RWPE2 (cell line): ENCODE data around the gene GHRL.

Experiments
- ATAC-seq: fragments of 200-7000 bp; cut with Tn5 transposase; 3 replicates; pipeline ENCODE4 v1.9.1; 2021; ENCODE audit warnings: low read depth
- DNase-seq: peaks from one replicate; pipeline ENCODE4 v3.0.0-alpha.2; 2020; ENCODE audit warnings: low spot score
- H3K27ac ChIP-seq: fragments of 450-650 bp; 2 replicates; pipeline ENCODE4 v1.5.1; 2017; ENCODE audit warnings: mild to moderate bottlenecking; ENCODE audit not compliant: poor library complexity, severe bottlenecking
- H3K27me3 ChIP-seq: fragments of 250-450 bp; sonication (Bioruptor Pico); 2 replicates; pipeline ENCODE4 v1.5.1; 2021; ENCODE audit warnings: mild to moderate bottlenecking, moderate library complexity; ENCODE audit not compliant: insufficient read depth, poor library complexity, severe bottlenecking
- H3K36me3 ChIP-seq: fragments of 250-450 bp; sonication (Bioruptor Pico); 2 replicates; pipeline ENCODE4 v1.5.1; 2020; ENCODE audit warnings: low read depth, mild to moderate bottlenecking, moderate library complexity
- H3K4me1 ChIP-seq: fragments of 250-450 bp; sonication (Bioruptor Pico); 2 replicates; pipeline ENCODE4 v1.5.1; 2021; ENCODE audit warnings: mild to moderate bottlenecking, moderate library complexity; ENCODE audit not compliant: insufficient read depth, poor library complexity, severe bottlenecking
- H3K4me3 ChIP-seq: fragments of 250-450 bp; sonication (Bioruptor Pico); 2 replicates; pipeline ENCODE4 v1.5.1; 2021; ENCODE audit warnings: mild to moderate bottlenecking, moderate library complexity; ENCODE audit not compliant: severe bottlenecking
- H3K9me3 ChIP-seq: fragments of 250-450 bp; sonication (Bioruptor Pico); 2 replicates; pipeline ENCODE4 v1.5.1; 2021; ENCODE audit warnings: mild to moderate bottlenecking, moderate library complexity; ENCODE audit not compliant: severe bottlenecking
- TF ChIP-seq, protein P1 (sequence below): fragments of 450-650 bp; IDR thresholded peaks from one replicate; pipeline ENCODE4 v1.5.1; 2017; ENCODE audit warnings: mild to moderate bottlenecking, moderate library complexity; ENCODE audit not compliant: poor library complexity, severe bottlenecking

The GHRL gene

DNA sequence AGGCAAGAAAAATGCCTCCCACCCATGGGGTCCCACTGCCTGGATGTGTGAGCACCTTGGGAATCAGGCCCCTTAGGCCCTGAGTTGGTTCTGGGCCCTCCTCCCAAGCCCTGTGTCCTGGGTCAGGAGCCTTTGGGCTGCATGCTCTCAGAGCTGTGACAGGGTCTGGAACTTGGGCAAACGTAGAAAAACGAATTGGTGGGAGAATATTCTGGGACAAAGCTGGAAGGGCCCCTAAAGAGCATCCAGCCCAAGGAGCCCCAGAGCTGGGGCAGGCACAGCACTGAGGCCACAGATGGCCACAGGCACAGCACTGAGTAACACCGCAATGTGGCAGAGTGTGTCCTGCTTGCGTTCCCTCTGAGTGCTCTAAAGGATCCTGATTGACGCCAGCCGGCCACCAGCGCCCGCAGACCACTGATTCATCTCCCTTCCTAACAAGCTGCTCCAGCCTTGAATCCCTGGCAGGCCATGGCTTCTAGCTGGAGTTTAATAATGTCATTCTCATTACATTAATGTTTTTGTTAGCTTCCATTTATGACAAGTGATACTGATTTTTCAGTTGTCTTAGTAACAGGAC lies 46.7 kb upstream of the GHRL start:
- TF ChIP-seq, protein P1, sequence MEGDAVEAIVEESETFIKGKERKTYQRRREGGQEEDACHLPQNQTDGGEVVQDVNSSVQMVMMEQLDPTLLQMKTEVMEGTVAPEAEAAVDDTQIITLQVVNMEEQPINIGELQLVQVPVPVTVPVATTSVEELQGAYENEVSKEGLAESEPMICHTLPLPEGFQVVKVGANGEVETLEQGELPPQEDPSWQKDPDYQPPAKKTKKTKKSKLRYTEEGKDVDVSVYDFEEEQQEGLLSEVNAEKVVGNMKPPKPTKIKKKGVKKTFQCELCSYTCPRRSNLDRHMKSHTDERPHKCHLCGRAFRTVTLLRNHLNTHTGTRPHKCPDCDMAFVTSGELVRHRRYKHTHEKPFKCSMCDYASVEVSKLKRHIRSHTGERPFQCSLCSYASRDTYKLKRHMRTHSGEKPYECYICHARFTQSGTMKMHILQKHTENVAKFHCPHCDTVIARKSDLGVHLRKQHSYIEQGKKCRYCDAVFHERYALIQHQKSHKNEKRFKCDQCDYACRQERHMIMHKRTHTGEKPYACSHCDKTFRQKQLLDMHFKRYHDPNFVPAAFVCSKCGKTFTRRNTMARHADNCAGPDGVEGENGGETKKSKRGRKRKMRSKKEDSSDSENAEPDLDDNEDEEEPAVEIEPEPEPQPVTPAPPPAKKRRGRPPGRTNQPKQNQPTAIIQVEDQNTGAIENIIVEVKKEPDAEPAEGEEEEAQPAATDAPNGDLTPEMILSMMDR, result no peak
- DNase-seq (no peak), ATAC-seq (no peak)
- no peak overlapping the region for H3K4me3 ChIP-seq
- no peaks in the 10 kb centered on the region for H3K9me3 ChIP-seq
- H3K36me3 ChIP-seq, result no peaks in the 10 kb centered on the region
- H3K4me1 ChIP-seq, result no peaks in the 10 kb centered on the region
- H3K27ac ChIP-seq, result no peak overlapping the region
- H3K27me3 ChIP-seq, result no peaks in the 10 kb centered on the region

DNA sequence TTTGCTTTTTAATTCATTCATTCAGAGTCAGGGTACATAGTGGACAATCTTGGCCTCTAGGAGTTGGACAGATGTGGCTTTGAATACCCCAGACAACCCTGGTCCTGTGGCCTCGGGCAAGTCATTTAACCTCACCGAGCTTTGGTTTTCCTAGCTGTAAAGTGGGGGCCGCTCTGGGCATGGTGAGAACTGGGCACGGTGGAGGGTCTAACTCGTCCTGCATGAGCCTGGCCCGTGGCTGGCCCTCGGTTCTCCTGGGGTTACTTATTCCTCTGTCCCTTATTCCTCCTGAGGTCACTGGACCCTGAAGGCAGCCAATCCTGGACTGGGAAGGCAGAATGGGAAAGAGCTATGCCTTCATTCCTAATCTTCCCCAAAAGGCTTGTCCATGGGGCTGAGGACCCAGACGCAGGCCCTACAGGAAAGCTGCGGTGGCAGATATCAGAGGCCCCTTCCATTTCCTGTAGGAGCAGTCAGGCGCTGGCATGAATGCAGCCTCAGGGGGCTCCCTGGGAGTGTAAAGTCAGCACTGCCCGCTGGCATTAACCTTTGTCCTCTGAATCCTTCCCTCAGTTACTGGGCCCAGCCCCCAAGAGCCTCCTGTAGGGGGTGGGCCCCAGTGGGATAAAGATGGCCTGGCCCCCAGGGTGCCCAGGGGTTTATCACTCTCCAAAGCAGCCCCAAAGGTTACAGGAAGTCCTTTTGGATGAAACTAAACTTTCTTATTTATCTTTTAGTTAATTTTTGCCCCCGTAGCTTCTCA lies 46.0 kb upstream of the GHRL start:
- ATAC-seq, result no peak
- H3K9me3 ChIP-seq, result no peaks in the 10 kb centered on the region
- H3K27ac ChIP-seq, result no peak overlapping the region
- no peaks in the 10 kb centered on the region for H3K27me3 ChIP-seq
- no peak for DNase-seq
- no peaks in the 10 kb centered on the region for H3K4me1 ChIP-seq
- TF ChIP-seq, protein P1, result no peak
- H3K4me3 ChIP-seq, result no peak overlapping the region
- H3K36me3 ChIP-seq, result no peaks in the 10 kb centered on the region

DNA sequence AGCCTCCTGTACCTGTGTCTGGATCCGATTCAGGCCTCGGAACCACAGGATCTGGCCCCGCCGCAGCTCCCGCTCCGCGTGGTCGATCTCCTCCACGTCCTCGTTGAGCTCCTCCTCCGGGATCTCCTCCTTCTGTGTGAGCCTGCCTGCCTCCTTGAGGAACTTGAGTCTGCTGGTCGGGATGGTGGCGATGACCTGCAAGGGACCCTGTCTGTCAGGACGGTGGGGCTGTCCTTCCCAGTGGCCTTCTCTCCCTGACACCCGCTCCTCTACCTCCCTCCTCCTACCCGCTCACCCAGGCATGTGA lies 45.4 kb upstream of the GHRL start:
- H3K36me3 ChIP-seq, result no peaks in the 10 kb centered on the region
- H3K9me3 ChIP-seq, result no peaks in the 10 kb centered on the region
- no peak for DNase-seq
- ATAC-seq, result no peak
- H3K4me3 ChIP-seq, result no peak overlapping the region
- no peak overlapping the region for H3K27ac ChIP-seq
- H3K27me3 ChIP-seq, result no peaks in the 10 kb centered on the region
- TF ChIP-seq, protein P1, result no peak
- H3K4me1 ChIP-seq, result no peaks in the 10 kb centered on the region

DNA sequence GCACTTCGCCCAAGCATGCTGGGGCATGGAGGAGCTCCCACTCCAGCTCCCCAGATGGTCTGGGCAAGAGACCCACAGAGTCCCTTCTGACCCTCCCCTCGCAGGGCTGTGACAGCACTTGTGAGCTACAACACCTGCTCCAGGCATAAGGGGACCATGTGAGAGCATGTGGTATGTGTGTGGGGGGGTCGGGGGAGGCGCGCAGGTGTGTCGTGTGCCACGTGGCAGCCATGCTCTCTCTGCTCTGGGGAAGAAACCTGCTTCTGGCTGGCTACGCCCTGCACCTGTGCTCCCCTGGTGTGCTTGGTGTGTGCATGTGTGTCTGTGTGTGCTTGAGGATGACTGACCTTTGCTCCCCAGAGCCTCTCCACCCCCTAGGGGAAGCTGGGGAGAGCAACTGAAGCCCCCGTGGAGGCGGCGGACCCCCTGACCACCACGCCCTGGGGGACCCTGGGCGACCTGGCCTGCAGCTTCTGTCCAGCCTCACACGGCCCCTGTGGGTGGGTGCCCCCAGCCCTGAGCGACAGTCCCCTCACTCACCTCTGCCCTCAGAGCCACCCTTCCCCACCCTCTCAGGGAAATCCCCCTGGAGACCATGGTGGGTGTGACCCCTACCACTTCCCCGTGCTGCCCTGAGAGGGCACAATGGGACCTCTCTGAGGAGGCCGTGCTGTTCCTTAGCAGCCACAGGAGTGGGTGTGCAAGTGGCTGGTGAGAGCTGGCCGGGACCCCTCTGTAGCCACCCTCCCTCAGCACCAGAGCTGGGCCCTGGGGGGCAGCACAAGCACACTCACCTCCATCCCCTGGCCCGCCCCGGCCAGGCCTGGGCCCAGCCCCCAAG lies 44.8 kb upstream of the GHRL start:
- DNase-seq (no peak), ATAC-seq (no peak)
- H3K36me3 ChIP-seq, result no peaks in the 10 kb centered on the region
- H3K9me3 ChIP-seq, result no peaks in the 10 kb centered on the region
- no peak overlapping the region for H3K27ac ChIP-seq
- no peaks in the 10 kb centered on the region for H3K4me1 ChIP-seq
- H3K4me3 ChIP-seq, result no peak overlapping the region
- TF ChIP-seq, protein P1, result no peak
- no peaks in the 10 kb centered on the region for H3K27me3 ChIP-seq
